ENCODE results near the gene BUD31.
"Not testable (repeated sequence)": the region's sequence is repeated elsewhere in the genome, so short reads cannot be mapped to it uniquely, and the experiment has no call there.

Gene BUD31

GRCh38 chr7:99399597-99399996, 9.2 kb upstream of the BUD31 start:
- DNase-seq (ENCODE audit: low spot score) = no peak

GRCh38 chr7:99402854-99403253, 5.9 kb upstream of the BUD31 start:
- no peak for DNase-seq (ENCODE audit: low spot score)

GRCh38 chr7:99403764-99404163, 5.0 kb upstream of the BUD31 start:
- no peak for DNase-seq (ENCODE audit: low spot score)

- DNase-seq (ENCODE audit: low spot score) = no peak
These were observed 4.4 kb upstream of the BUD31 start for GRCh38 chr7:99404235-99404976.

GRCh38 chr7:99404977-99405320, 3.8 kb upstream of the BUD31 start:
- DNase-seq (ENCODE audit: low spot score) = no peak

GRCh38 chr7:99406557-99406956, 2.2 kb upstream of the BUD31 start:
- DNase-seq (ENCODE audit: low spot score) = no peak

GRCh38 chr7:99407872-99408378, 844 bp upstream of the BUD31 start:
- no peak for DNase-seq (ENCODE audit: low spot score)

GRCh38 chr7:99409192-99409572, 413 bp downstream of the BUD31 start:
- no peak for DNase-seq (ENCODE audit: low spot score)

- no peak for DNase-seq (ENCODE audit: low spot score)
These were observed 1.0 kb downstream of the BUD31 start for GRCh38 chr7:99409806-99410205.

GRCh38 chr7:99410635-99411034, 1.9 kb downstream of the BUD31 start:
- no peak for DNase-seq (ENCODE audit: low spot score)

- not testable (repeated sequence) for DNase-seq (ENCODE audit: low spot score)
These were observed 6.9 kb downstream of the BUD31 start for GRCh38 chr7:99415513-99416127.

- no peak for DNase-seq (ENCODE audit: low spot score)
These were observed 9.5 kb downstream of the BUD31 start for GRCh38 chr7:99418260-99418659.

- no peak for DNase-seq (ENCODE audit: low spot score)
These were observed 10.7 kb downstream of the BUD31 start for GRCh38 chr7:99419323-99420021.

GRCh38 chr7:99420213-99420612, 11.4 kb downstream of the BUD31 start:
- no peak for DNase-seq (ENCODE audit: low spot score)

GRCh38 chr7:99420986-99421385, 12.2 kb downstream of the BUD31 start:
- DNase-seq (ENCODE audit: low spot score) = no peak

GRCh38 chr7:99422186-99422585, 13.4 kb downstream of the BUD31 start:
- DNase-seq (ENCODE audit: low spot score) = no peak

- DNase-seq (ENCODE audit: low spot score) = no peak
These were observed 13.9 kb downstream of the BUD31 start for GRCh38 chr7:99422625-99423024.

GRCh38 chr7:99424932-99425730, 16.4 kb downstream of the BUD31 start:
- DNase-seq (ENCODE audit: low spot score) = no peak

- DNase-seq (ENCODE audit: low spot score) = no peak
These were observed 20.3 kb downstream of the BUD31 start for GRCh38 chr7:99428972-99429566.

- DNase-seq (ENCODE audit: low spot score) = no peak
These were observed 21.0 kb downstream of the BUD31 start for GRCh38 chr7:99429756-99430155.

- DNase-seq (ENCODE audit: low spot score) = not testable (repeated sequence)
These were observed 23.2 kb downstream of the BUD31 start for GRCh38 chr7:99431756-99432540.
